ENCODE results near the gene A3GALT2.

The A3GALT2 gene

DNA sequence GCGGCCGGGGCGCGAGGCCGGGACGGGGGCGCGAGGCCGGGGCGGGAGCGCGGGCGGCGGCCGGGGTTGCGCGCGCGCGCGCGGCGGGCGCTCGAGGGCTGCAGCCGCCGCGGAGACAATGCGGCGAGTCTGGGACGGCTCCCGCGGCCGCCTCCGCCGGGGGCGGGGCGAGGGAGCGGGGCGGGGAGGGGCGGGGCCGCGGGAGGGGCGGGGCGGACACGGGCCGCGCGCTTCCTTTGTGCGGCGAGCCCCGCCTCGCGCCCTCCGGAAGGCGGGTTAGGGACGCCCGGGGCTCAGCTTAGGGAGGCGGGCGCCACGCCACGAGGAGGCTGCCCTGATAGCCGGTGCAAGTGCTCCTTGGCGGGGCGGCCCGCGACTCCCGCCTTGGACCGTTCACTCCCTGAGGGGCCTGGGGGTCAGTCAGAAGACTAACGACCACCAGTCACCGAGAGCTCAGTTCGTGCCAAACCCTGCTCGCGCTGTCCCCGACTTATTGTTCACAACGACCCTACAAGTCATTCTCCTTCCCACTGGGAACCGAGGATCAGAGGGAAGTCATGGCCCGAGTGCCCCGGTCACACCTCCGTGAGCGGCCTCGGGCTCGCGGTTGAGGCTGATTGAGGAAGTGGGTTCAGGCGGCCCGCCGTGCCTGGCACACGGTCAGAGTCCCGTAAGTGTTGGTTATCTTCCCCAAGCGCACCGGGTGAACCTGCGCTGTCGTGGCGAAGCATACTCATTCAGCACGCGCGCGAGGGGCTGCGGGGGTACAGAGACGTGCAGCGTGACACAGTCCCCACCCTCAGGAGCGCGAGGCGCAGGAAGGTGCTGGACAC is 29.1 kb upstream of the A3GALT2 start:
- no peaks in the 10 kb centered on the region for H3K9me3 ChIP-seq (ENCODE audit: insufficient read depth, low read depth, low read length)
- peaks cover 50% of the 10 kb centered on the region for H3K4me1 ChIP-seq (ENCODE audit: insufficient read depth, low read length, poor library complexity, severe bottlenecking)
- TF ChIP-seq, protein P1, sequence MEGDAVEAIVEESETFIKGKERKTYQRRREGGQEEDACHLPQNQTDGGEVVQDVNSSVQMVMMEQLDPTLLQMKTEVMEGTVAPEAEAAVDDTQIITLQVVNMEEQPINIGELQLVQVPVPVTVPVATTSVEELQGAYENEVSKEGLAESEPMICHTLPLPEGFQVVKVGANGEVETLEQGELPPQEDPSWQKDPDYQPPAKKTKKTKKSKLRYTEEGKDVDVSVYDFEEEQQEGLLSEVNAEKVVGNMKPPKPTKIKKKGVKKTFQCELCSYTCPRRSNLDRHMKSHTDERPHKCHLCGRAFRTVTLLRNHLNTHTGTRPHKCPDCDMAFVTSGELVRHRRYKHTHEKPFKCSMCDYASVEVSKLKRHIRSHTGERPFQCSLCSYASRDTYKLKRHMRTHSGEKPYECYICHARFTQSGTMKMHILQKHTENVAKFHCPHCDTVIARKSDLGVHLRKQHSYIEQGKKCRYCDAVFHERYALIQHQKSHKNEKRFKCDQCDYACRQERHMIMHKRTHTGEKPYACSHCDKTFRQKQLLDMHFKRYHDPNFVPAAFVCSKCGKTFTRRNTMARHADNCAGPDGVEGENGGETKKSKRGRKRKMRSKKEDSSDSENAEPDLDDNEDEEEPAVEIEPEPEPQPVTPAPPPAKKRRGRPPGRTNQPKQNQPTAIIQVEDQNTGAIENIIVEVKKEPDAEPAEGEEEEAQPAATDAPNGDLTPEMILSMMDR (conservative IDR thresholded peaks at IDR 0.05; ENCODE audit: low read length) = no peak
- no peak for TF ChIP-seq EZH2phosphoT487 (IDR thresholded peaks at IDR 0.05; ENCODE audit: borderline replicate concordance)
- H3K4me2 ChIP-seq (ENCODE audit: low read depth, low read length, poor library complexity, severe bottlenecking) = peak overlapping the region; percentile 100
- H3F3A ChIP-seq (ENCODE audit: low read depth) = no peaks in the 10 kb centered on the region
- H3K27me3 ChIP-seq (ENCODE audit: insufficient read depth, low read length, poor library complexity, severe bottlenecking) = no peaks in the 10 kb centered on the region
- H4K20me1 ChIP-seq (ENCODE audit: insufficient read depth, low read length, poor library complexity, severe bottlenecking) = peaks cover 40% of the 10 kb centered on the region
- H3K36me3 ChIP-seq (ENCODE audit: insufficient read depth, low read length) = no peaks in the 10 kb centered on the region
- H3K79me2 ChIP-seq (ENCODE audit: insufficient read depth, low read length) = peaks cover 65% of the 10 kb centered on the region
- no peaks in the 10 kb centered on the region for H3K9me2 ChIP-seq (replicated peaks; ENCODE audit: low read depth, low read length)
- peak overlapping the region; percentile 99 for H2AFZ ChIP-seq (ENCODE audit: low read length)
- H3K4me3 ChIP-seq (ENCODE audit: low read length, poor library complexity, severe bottlenecking) = peak overlapping the region; percentile 99
- H3K9ac ChIP-seq (ENCODE audit: low read depth, low read length, poor library complexity, severe bottlenecking) = peak overlapping the region; percentile 99

- Histone ChIP-seq H3K79me2 (ENCODE audit: insufficient read depth, low read length) (peaks cover 73% of the 10 kb centered on the region), H2AFZ (ENCODE audit: low read length) (peak overlapping the region; percentile 14; the same call in 1 of the 2 replicates)
Measured at GRCh38 chr1:33349081-33349759, 28.3 kb upstream of the A3GALT2 start.

GRCh38 chr1:33348676-33349080 is 27.8 kb upstream of the A3GALT2 start:
- no peaks in the 10 kb centered on the region for H3K9me2 ChIP-seq (replicated peaks; ENCODE audit: low read depth, low read length)
- H3K79me2 ChIP-seq (ENCODE audit: insufficient read depth, low read length) = peaks cover 79% of the 10 kb centered on the region
- H3K4me1 ChIP-seq (ENCODE audit: insufficient read depth, low read length, poor library complexity, severe bottlenecking) = peaks cover 63% of the 10 kb centered on the region
- no peaks in the 10 kb centered on the region for H3F3A ChIP-seq (ENCODE audit: low read depth)
- no peak overlapping the region; the same call in 1 of the 2 replicates for H2AFZ ChIP-seq (ENCODE audit: low read length)
- H3K27me3 ChIP-seq (ENCODE audit: insufficient read depth, low read length, poor library complexity, severe bottlenecking) = no peaks in the 10 kb centered on the region
- H3K36me3 ChIP-seq (ENCODE audit: insufficient read depth, low read length) = no peaks in the 10 kb centered on the region
- TF ChIP-seq, protein P1 (conservative IDR thresholded peaks at IDR 0.05; ENCODE audit: low read length) = no peak
- TF ChIP-seq EZH2phosphoT487 (IDR thresholded peaks at IDR 0.05; ENCODE audit: borderline replicate concordance) = no peak
- peak overlapping the region; percentile 91 for H3K4me3 ChIP-seq (ENCODE audit: low read length, poor library complexity, severe bottlenecking)
- H3K9ac ChIP-seq (ENCODE audit: low read depth, low read length, poor library complexity, severe bottlenecking) = peak overlapping the region; percentile 90
- peaks cover 53% of the 10 kb centered on the region for H4K20me1 ChIP-seq (ENCODE audit: insufficient read depth, low read length, poor library complexity, severe bottlenecking)
- no peaks in the 10 kb centered on the region for H3K9me3 ChIP-seq (ENCODE audit: insufficient read depth, low read depth, low read length)
- H3K4me2 ChIP-seq (ENCODE audit: low read depth, low read length, poor library complexity, severe bottlenecking) = peak overlapping the region; percentile 92

More at GRCh38 chr1:33349081-33349759, 28.3 kb upstream of the A3GALT2 start:
- H3K9me2 ChIP-seq (replicated peaks; ENCODE audit: low read depth, low read length) = no peaks in the 10 kb centered on the region
- TF ChIP-seq, protein P1 (conservative IDR thresholded peaks at IDR 0.05; ENCODE audit: low read length) = no peak
- no peak for TF ChIP-seq EZH2phosphoT487 (IDR thresholded peaks at IDR 0.05; ENCODE audit: borderline replicate concordance)
- no peaks in the 10 kb centered on the region for H3F3A ChIP-seq (ENCODE audit: low read depth)
- H3K4me1 ChIP-seq (ENCODE audit: insufficient read depth, low read length, poor library complexity, severe bottlenecking) = peaks cover 57% of the 10 kb centered on the region
- H4K20me1 ChIP-seq (ENCODE audit: insufficient read depth, low read length, poor library complexity, severe bottlenecking) = peaks cover 48% of the 10 kb centered on the region
- peak overlapping the region; percentile 90 for H3K9ac ChIP-seq (ENCODE audit: low read depth, low read length, poor library complexity, severe bottlenecking)
- H3K36me3 ChIP-seq (ENCODE audit: insufficient read depth, low read length) = no peaks in the 10 kb centered on the region
- H3K4me2 ChIP-seq (ENCODE audit: low read depth, low read length, poor library complexity, severe bottlenecking) = peak overlapping the region; percentile 92
- peak overlapping the region; percentile 91 for H3K4me3 ChIP-seq (ENCODE audit: low read length, poor library complexity, severe bottlenecking)
- H3K9me3 ChIP-seq (ENCODE audit: insufficient read depth, low read depth, low read length) = no peaks in the 10 kb centered on the region
- H3K27me3 ChIP-seq (ENCODE audit: insufficient read depth, low read length, poor library complexity, severe bottlenecking) = no peaks in the 10 kb centered on the region
